Dendritic cell treated with granulocyte-macrophage colony-stimulating factor and Interleukin-4, amounts not matched to agents 40 ng/mL and 50 ng/mL, for 4 days (primary cell): Measurements from ENCODE around the gene NCBP3.

ENCODE experiments used
- H3K27ac Mint-ChIP-seq: one replicate; pipeline ENCODE4 v1.8.0; 2022; ENCODE audit warnings: mild to moderate bottlenecking, mixed read lengths
- H3K27me3 Mint-ChIP-seq: one replicate; pipeline ENCODE4 v1.8.0; 2022; ENCODE audit warnings: mild to moderate bottlenecking, mixed read lengths
- H3K36me3 Mint-ChIP-seq: one replicate; pipeline ENCODE4 v1.8.0; 2022; ENCODE audit warnings: low read depth, mixed read lengths
- H3K4me1 Mint-ChIP-seq: one replicate; pipeline ENCODE4 v1.8.0; 2022; ENCODE audit warnings: low read depth, mixed read lengths
- H3K4me3 Mint-ChIP-seq: one replicate; pipeline ENCODE4 v1.8.0; 2022; ENCODE audit warnings: mild to moderate bottlenecking, moderate library complexity, mixed read lengths
- H3K9me3 Mint-ChIP-seq: one replicate; pipeline ENCODE4 v1.8.0; 2022; ENCODE audit warnings: mixed read lengths
- intact Hi-C: fragments of 100-400 bp; cut with micrococcal nuclease; formaldehyde crosslinking; loops from one replicate; pipeline ENCODE4 v1.15.0; 2022

The NCBP3 gene

DNA sequence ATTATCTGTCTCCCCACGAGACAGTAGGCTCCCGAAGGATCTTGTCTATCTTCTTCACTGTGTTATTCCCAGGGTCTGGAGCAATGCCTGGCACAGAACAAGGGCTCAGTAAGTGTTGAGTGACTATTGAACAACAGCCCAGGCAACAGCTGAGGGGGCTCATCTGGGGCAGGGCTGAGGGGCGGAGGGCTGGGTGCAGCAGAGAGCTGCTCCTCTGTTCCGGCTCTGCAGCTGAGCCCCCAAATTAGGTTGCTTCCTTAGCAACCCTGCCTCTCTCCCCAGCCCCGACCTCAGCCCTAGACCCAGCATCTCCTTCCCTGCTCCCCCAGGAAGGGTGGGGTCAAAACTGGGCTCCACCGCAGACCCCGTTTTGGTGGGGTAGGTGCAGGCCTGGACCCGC lies 77.3 kb downstream of the NCBP3 start:
- Mint-ChIP-seq H3K4me1 (peaks cover 46% of the 10 kb centered on the region), H3K27me3 (peaks cover 3% of the 10 kb centered on the region), H3K36me3 (no peaks in the 10 kb centered on the region), H3K4me3 (no peak overlapping the region), H3K27ac (no peak overlapping the region), H3K9me3 (no peaks in the 10 kb centered on the region)
- intact Hi-C loops, result no loop called here

DNA sequence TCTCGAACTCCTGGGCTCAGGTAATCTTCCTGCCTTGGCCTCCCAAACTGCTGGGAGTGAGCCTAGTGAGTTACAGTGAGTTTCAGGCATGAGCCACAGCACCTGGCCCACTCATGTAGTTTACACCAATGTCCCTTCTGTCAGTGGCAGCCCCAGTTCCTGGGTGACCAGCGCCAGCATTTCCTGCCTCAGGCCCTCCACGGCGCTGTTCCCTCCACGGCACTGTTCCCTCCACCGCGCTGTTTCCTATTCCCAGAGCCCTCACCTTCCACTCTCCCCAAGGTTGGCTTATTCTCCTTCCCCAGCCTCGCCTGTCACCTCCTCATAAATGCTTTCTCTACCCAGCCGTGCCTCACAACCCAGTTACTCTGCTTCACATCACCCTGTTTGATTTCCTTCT lies 77.7 kb downstream of the NCBP3 start:
- Mint-ChIP-seq H3K27ac (no peak overlapping the region), H3K27me3 (peaks cover 3% of the 10 kb centered on the region), H3K36me3 (no peaks in the 10 kb centered on the region), H3K9me3 (no peaks in the 10 kb centered on the region), H3K4me3 (no peak overlapping the region), H3K4me1 (peaks cover 51% of the 10 kb centered on the region)
- intact Hi-C loops, result no loop called here

DNA sequence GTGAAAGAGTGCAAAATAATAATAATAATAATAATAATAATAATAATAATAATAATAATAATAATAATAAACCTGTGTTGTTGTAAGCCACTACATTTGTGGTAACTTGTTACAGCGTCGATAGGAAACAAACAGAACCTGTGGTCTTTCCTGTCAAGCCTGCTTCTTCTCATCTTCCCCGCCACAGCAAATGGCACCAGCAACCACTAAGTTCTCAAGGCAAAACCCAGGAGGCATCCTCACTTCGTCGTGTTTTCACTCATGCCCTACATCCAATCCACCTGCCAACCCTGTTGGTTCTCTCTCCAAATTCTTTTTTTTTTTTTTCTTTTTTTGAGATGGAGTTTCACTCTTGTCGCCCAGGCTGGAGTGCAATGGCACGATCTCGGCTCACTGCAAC lies 79.3 kb downstream of the NCBP3 start:
- H3K27me3 Mint-ChIP-seq, result peaks cover 2% of the 10 kb centered on the region
- no peaks in the 10 kb centered on the region for H3K36me3 Mint-ChIP-seq
- H3K27ac Mint-ChIP-seq, result no peak overlapping the region
- no peaks in the 10 kb centered on the region for H3K9me3 Mint-ChIP-seq
- no peak overlapping the region for H3K4me3 Mint-ChIP-seq
- intact Hi-C loops, result no loop called here
- H3K4me1 Mint-ChIP-seq, result peaks cover 47% of the 10 kb centered on the region

DNA sequence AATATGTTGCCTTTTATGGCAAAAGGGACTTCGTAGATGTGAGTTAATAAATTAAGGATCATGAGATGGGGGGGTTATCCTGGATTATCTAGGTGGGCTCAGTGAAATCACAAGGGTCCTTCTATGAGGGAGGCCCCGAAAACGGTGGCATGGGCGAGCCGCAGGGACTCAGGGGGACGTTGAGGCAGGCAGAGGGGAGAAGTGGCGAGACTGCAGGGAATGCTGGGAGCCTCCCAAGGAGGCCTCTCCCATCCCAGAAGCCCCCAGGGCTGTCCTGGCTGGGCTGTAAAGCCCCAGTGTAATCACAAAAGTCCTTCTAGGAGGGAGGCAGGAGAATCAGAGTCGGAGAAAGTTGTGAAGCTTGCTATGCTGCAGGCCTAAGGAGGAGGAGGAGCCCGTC lies 80.1 kb downstream of the NCBP3 start:
- Mint-ChIP-seq H3K27ac (peak overlapping the region; percentile 40), H3K9me3 (no peaks in the 10 kb centered on the region), H3K4me1 (peaks cover 50% of the 10 kb centered on the region), H3K4me3 (no peak overlapping the region), H3K36me3 (no peaks in the 10 kb centered on the region), H3K27me3 (peaks cover 2% of the 10 kb centered on the region)
- intact Hi-C loops, result no loop called here

DNA sequence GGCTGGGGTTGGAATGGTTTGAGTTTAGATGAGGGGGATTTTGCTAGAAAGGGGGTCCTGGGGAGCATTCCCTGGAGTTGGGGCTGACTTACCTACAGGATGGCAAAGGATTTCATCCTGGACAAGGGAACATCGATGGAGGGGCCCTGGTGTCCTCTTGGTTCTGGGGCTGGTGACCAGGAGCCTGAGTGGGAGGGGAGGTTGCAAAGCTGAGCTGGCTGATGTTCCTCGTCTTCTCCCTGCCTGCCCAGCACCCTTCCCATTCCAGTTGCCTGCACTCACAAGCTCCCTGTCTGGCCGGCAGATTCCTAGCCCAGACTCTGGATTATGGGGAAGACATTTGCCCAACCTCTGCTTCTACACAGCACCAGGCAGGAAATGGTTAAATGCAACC lies 82.3 kb downstream of the NCBP3 start:
- peaks cover 8% of the 10 kb centered on the region for H3K36me3 Mint-ChIP-seq
- peaks cover 2% of the 10 kb centered on the region for H3K27me3 Mint-ChIP-seq

DNA sequence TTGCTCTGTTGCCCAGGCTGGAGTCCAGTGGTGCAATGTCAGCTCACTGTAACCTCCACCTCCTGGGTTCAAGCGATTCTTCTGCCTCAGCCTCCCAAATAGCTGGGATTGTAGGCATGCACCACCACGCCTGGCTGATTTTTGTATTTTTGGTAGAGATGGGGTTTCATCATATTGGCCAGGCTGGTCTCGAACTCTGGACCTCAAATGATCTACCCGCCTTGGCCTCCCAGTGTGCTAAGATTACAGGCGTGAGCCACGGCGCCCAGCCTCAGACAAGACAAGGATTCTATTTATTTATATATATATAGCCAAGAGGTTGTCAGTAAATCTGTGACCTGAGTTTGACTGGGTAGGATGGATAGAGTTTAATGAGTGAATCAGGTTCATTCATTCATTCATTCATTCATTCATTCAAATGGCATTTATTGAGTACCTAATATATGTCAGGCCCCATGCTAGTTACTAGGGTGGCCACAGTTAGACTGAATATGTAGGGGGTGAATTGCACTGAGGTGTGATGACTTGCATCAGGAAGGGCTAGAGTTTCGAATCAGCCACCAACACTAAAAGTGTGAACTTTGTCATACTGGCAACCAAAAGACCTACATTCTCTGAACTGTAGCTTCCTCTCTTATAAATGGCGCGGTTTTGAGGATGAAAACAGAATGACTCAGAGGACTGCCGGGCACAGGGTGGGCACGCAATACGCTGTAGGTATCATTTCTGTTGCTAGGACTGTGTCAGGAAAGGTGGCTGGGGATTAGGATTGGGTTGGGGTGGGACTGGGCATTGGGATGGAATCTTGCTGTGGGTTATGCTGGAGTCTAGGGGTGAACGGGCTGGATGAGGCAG lies 82.9 kb downstream of the NCBP3 start:
- peak overlapping the region; percentile 70 for H3K27ac Mint-ChIP-seq

More for the DNA sequence above, 82.3 kb downstream of the NCBP3 start:
- Mint-ChIP-seq H3K4me1 (peaks cover 47% of the 10 kb centered on the region), H3K27ac (peak overlapping the region; percentile 70), H3K4me3 (no peak overlapping the region), H3K9me3 (peaks cover 9% of the 10 kb centered on the region)
- intact Hi-C loops, result no loop called here

GRCh38 chr17:3761918-3762380 lies 84.1 kb downstream of the NCBP3 start:
- Mint-ChIP-seq H3K27me3 (peaks cover 3% of the 10 kb centered on the region), H3K4me3 (no peak overlapping the region), H3K9me3 (peaks cover 9% of the 10 kb centered on the region), H3K4me1 (peaks cover 42% of the 10 kb centered on the region), H3K36me3 (peaks cover 8% of the 10 kb centered on the region), H3K27ac (no peak overlapping the region)
- intact Hi-C loops, result no loop called here

More for the DNA sequence above, 82.9 kb downstream of the NCBP3 start:
- intact Hi-C loops, result no loop called here
- Mint-ChIP-seq H3K27me3 (no peaks in the 10 kb centered on the region), H3K9me3 (peaks cover 9% of the 10 kb centered on the region), H3K4me1 (peaks cover 42% of the 10 kb centered on the region), H3K4me3 (no peak overlapping the region), H3K36me3 (peaks cover 8% of the 10 kb centered on the region)

DNA sequence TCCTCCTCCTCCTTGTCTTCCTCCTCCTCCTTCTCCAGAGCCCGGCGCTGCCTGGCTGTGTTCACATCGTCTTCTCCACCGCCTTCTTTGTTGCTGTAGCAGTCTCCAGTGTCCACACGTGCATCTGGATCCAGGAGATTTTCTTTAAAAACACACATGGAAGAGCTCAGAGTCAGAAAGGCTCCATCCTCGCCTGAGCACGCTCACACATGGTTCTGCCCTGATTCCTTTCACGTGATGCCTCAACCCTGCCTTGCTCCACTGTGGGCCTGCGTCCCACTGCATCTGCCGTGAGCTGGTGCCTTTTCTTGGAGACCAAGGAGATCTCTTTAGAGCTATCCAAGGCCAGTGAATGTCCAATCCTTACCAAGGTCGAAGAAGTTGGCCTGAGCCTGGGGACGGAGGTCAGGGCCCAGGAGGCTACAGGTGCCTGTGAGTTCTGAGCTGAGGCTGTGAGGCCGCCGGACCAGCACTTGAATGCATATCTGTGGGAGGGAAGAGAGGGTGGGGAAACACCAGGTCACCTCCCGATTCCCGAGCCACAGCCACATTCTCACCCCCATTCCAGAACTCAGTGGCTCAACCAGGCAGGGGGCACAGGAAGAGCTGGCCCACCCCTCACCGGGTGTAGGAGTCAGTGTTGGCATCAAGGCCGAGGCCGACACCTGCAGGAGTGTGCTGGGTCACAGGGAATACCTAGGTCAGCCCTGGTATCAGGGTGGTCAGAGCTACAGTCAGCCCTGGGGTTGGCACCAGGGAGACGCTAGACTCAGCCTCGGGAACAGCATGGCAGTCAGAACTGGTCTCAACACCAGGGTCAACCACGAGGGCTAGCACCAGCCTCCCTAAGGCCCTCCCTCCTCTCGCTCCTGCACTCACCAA lies 84.8 kb downstream of the NCBP3 start:
- peaks cover 9% of the 10 kb centered on the region for H3K9me3 Mint-ChIP-seq
- H3K36me3 Mint-ChIP-seq, result peaks cover 8% of the 10 kb centered on the region
- H3K4me1 Mint-ChIP-seq, result peaks cover 42% of the 10 kb centered on the region
- intact Hi-C loops, result no loop called here
- H3K27me3 Mint-ChIP-seq, result peaks cover 3% of the 10 kb centered on the region
- no peak overlapping the region for H3K4me3 Mint-ChIP-seq
- H3K27ac Mint-ChIP-seq, result no peak overlapping the region

GRCh38 chr17:3759597-3760216 lies 86.3 kb downstream of the NCBP3 start:
- Mint-ChIP-seq H3K27me3 (peaks cover 3% of the 10 kb centered on the region), H3K27ac (no peak overlapping the region), H3K9me3 (peaks cover 9% of the 10 kb centered on the region), H3K36me3 (peaks cover 8% of the 10 kb centered on the region), H3K4me3 (no peak overlapping the region), H3K4me1 (peaks cover 26% of the 10 kb centered on the region)
- intact Hi-C loops, result no loop called here

DNA sequence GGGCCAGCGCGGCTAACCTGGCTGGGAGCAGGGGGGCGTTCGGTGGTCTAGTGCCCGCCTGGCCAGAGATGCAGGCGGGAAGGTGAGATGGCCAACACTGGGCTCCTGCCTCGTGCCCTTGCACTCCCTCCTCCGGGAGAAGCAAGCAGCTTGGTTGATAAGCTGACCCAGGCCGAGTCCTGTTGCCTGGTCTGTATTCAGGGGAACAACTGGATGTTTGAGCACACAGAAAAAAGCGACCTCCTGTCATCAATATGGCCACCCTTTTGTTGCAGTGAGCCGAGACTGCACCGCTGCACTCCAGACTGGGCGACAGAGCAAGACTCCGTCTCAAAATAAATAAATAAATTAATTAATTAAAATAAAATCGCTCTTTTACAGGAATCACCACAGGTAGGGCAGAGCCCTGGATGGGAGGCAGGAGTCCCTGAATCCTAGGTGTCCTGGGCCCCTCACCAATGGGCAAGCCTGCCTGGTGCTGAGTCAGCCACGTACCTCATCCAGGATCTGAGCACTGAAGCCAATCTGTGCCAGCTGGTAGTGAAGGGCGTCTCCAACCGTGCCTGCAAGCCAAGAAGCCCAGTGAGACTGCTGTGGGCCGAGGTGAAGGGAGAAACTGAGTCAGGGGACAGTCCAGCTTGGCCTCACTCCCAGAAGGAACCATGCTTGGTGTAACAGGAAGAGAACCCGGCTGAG lies 90.6 kb downstream of the NCBP3 start:
- Mint-ChIP-seq H3K4me1 (no peaks in the 10 kb centered on the region), H3K27me3 (peaks cover 3% of the 10 kb centered on the region), H3K27ac (no peak overlapping the region), H3K36me3 (peaks cover 8% of the 10 kb centered on the region), H3K4me3 (no peak overlapping the region), H3K9me3 (peaks cover 9% of the 10 kb centered on the region)
- intact Hi-C loops, result no loop called here

DNA sequence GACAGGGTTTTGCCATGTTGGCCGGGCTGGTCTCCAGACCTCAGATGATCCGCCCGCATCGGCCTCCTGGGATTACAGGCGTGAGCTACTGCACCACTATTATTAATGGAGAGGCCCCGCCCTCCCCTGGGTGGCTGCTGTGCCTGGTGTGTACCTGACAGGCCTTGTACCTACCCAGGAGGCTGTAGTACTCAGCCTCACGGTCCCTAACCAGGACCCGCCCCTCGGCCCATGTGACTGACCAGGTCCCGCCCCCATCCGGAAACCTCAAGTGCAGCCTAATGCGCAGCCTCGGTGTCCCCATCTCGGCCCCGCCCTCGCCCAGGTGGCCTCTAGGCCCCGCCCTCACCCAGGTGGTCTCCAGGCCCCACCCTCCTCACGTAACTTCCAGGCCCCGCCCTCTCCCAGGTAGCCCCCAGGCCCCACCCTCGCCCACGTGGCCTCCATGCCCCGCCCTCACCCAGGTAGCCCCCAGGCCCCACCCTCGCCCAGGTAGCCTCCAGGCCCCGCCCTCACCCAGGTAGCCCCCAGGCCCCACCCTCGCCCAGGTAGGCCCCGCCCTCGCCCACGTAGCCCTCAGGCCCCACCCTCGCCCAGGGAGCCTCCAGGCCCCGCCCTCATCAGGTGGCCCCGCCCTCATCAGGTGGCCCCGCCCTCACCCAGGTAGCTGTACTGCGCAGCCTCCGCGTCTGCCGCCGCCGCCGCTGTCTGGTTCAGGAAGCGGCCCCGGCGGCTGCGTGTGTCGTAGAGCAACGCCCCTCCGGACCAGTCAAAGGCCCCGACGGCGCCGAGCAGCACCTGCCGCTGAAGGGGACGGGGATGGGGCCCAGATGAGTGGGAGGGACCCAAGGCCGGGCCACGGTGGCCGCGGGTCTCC lies 91.3 kb downstream of the NCBP3 start:
- H3K27me3 Mint-ChIP-seq, result peaks cover 3% of the 10 kb centered on the region
- H3K9me3 Mint-ChIP-seq, result peaks cover 4% of the 10 kb centered on the region
- no peak overlapping the region for H3K4me3 Mint-ChIP-seq
- peaks cover 2% of the 10 kb centered on the region for H3K36me3 Mint-ChIP-seq
- intact Hi-C loops, result no loop called here
- H3K4me1 Mint-ChIP-seq, result no peaks in the 10 kb centered on the region
- H3K27ac Mint-ChIP-seq, result no peak overlapping the region

GRCh38 chr17:3754066-3754457 lies 92.0 kb downstream of the NCBP3 start:
- H3K4me3 Mint-ChIP-seq, result no peak overlapping the region
- H3K4me1 Mint-ChIP-seq, result peaks cover 1% of the 10 kb centered on the region
- no peak overlapping the region for H3K27ac Mint-ChIP-seq
- no peaks in the 10 kb centered on the region for H3K9me3 Mint-ChIP-seq
- H3K36me3 Mint-ChIP-seq, result no peaks in the 10 kb centered on the region
- intact Hi-C loops, result no loop called here
- H3K27me3 Mint-ChIP-seq, result peaks cover 3% of the 10 kb centered on the region

- peaks cover 3% of the 10 kb centered on the region for H3K27me3 Mint-ChIP-seq
- no peaks in the 10 kb centered on the region for H3K9me3 Mint-ChIP-seq
- intact Hi-C loops, result no loop called here
- no peaks in the 10 kb centered on the region for H3K36me3 Mint-ChIP-seq
- H3K4me3 Mint-ChIP-seq, result no peak overlapping the region
- H3K27ac Mint-ChIP-seq, result no peak overlapping the region
- peaks cover 6% of the 10 kb centered on the region for H3K4me1 Mint-ChIP-seq
These were observed 92.4 kb downstream of the NCBP3 start for GRCh38 chr17:3753624-3754023.
